ENCODE measurements around the gene SEL1L3.
"Not testable (repeated sequence)": the region's sequence is repeated elsewhere in the genome, so short reads cannot be mapped to it uniquely, and the experiment has no call there.

The SEL1L3 gene

GRCh38 chr4:25862411-25863346 lies at the start of gene SEL1L3:
SEL1L3 (minus strand) TSS chr4:25862988; CDS start chr4:25862836, 152 bp downstream.
- DNase-seq (ENCODE audit: low spot score): peak; percentile 90

- no peak for DNase-seq (ENCODE audit: low spot score)
Observed at GRCh38 chr4:25911356-25911755, 48.6 kb upstream of the SEL1L3 start.

- DNase-seq (ENCODE audit: low spot score): no peak
Observed at GRCh38 chr4:25908491-25908901, 45.7 kb upstream of the SEL1L3 start.

- not testable (repeated sequence) for DNase-seq (ENCODE audit: low spot score)
Observed at GRCh38 chr4:25906113-25906512, 43.3 kb upstream of the SEL1L3 start.

- DNase-seq (ENCODE audit: low spot score): no peak
Observed at GRCh38 chr4:25905371-25905770, 42.6 kb upstream of the SEL1L3 start.

GRCh38 chr4:25904748-25905082 lies 41.9 kb upstream of the SEL1L3 start:
- DNase-seq (ENCODE audit: low spot score): no peak

- no peak for DNase-seq (ENCODE audit: low spot score)
Observed at GRCh38 chr4:25903900-25904747, 41.3 kb upstream of the SEL1L3 start.

GRCh38 chr4:25901030-25901430 lies 38.2 kb upstream of the SEL1L3 start:
- no peak for DNase-seq (ENCODE audit: low spot score)

GRCh38 chr4:25900310-25900709 lies 37.5 kb upstream of the SEL1L3 start:
- DNase-seq (ENCODE audit: low spot score): no peak

- no peak for DNase-seq (ENCODE audit: low spot score)
Observed at GRCh38 chr4:25896776-25897539, 34.2 kb upstream of the SEL1L3 start.

- DNase-seq (ENCODE audit: low spot score): no peak
Observed at GRCh38 chr4:25892796-25893195, 30.0 kb upstream of the SEL1L3 start.

GRCh38 chr4:25890571-25891485 lies 28.0 kb upstream of the SEL1L3 start:
- DNase-seq (ENCODE audit: low spot score): peak; percentile 40

- no peak for DNase-seq (ENCODE audit: low spot score)
Observed at GRCh38 chr4:25889589-25890503, 27.1 kb upstream of the SEL1L3 start.

- DNase-seq (ENCODE audit: low spot score): no peak
Observed at GRCh38 chr4:25888781-25889180, 26.0 kb upstream of the SEL1L3 start.

GRCh38 chr4:25884031-25884782 lies 21.4 kb upstream of the SEL1L3 start:
- DNase-seq (ENCODE audit: low spot score): no peak

- DNase-seq (ENCODE audit: low spot score): no peak
Observed at GRCh38 chr4:25883565-25883964, 20.8 kb upstream of the SEL1L3 start.

- no peak for DNase-seq (ENCODE audit: low spot score)
Observed at GRCh38 chr4:25882226-25882625, 19.4 kb upstream of the SEL1L3 start.

GRCh38 chr4:25881193-25881592 lies 18.4 kb upstream of the SEL1L3 start:
- DNase-seq (ENCODE audit: low spot score): no peak

- DNase-seq (ENCODE audit: low spot score): no peak
Observed at GRCh38 chr4:25879991-25880651, 17.3 kb upstream of the SEL1L3 start.

Measured in iPS-NIHi11 (cell line).